Peyer's patch (tissue), 4 donors: ENCODE measurements around the gene ADK.

Experiments used
- CTCF ChIP-seq, 6 experiments: fragments of 450-650 bp in 4 of 6; fragments of 200-600 bp in 2 of 6; sonication (generic) in 1 of 6; IDR thresholded peaks; one replicate each; pipeline ENCODE4 v1.5.1; 2017 to 2019; ENCODE audit warnings: antibody characterized with exemption in 6 of 6, mild to moderate bottlenecking in 3 of 6, moderate library complexity in 1 of 6
- POLR2A ChIP-seq, 2 donors: fragments of 450-650 bp; IDR thresholded peaks; one replicate each; pipeline ENCODE4 v1.5.1; 2017; ENCODE audit warnings: antibody characterized with exemption in 2 of 2, mild to moderate bottlenecking in 2 of 2, moderate library complexity in 2 of 2

DNA sequence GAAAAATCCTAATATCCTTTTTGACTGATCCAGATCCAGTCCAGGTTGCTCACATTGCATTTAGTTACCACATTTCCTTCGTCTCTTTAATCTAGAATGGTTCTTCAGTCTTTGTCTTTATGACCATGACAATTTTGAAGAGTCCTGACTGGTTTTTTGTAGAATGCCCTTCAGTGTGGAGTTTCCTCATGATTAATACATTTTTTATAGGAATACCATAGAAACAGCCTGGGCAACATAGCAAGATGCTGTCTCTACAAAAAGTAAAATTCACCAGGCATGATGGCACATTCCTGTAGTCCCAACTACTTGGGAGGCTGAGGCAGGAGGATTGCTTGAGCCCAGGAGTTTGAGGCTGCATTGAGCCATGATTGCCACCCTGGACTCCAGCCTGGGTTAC lies 390.4 kb downstream of the ADK start:
- TF ChIP-seq POLR2A (IDR thresholded peaks at IDR 0.05) = no peak
- TF ChIP-seq CTCF (IDR thresholded peaks at IDR 0.05) = no peak
